Pancreas (tissue), 10 donors: ENCODE measurements around the gene C19orf53. TPM values are rescaled to one million over a fixed set of nuclear protein-coding genes. Genes with fewer than 3 reads are reported as not detected.

ENCODE experiments used
- ATAC-seq, 4 donors: fragments of 200-7000 bp; cut with Tn5 transposase; one replicate each; pipeline versions ENCODE4 v1.8.0 to v1.9.1; 2020; ENCODE audit warnings: mild to moderate bottlenecking in 4 of 4, moderate library complexity in 4 of 4
- DNase-seq, 6 donors: peaks; one replicate each; pipeline ENCODE4 v3.0.0-alpha.2; 2020
- FAIRE-seq: peaks from 2 replicates; lab custom pipeline; 2012; peaks lifted over from hg19 to GRCh38; lab: Jason Lieb, UNC
- H3K27ac ChIP-seq, 4 donors: fragments of 200-600 bp; sonication (generic); 1 replicate in 3 of 4; 2 replicates in 1 of 4; pipeline versions ENCODE4 v1.5.0 to v1.8.0; 2020
- H3K27me3 ChIP-seq, 4 donors: fragments of 200-600 bp; one replicate each; pipeline ENCODE4 v1.8.0; 2021
- H3K36me3 ChIP-seq, 3 donors: fragments of 200-600 bp; sonication (generic) in 1 of 3; one replicate each; pipeline versions ENCODE4 v1.5.0 to v1.8.0; 2020 to 2021
- H3K4me1 ChIP-seq, 3 donors: fragments of 200-600 bp; one replicate each; pipeline ENCODE4 v1.8.0; 2021
- H3K4me3 ChIP-seq, 4 donors: fragments of 200-600 bp; sonication (generic) in 2 of 4; one replicate each; pipeline versions ENCODE4 v1.5.0 to v1.8.0; 2020 to 2021
- H3K9me3 ChIP-seq, 4 donors: fragments of 200-600 bp; one replicate each; pipeline ENCODE4 v1.8.0; 2021
- CTCF ChIP-seq, 4 donors: fragments of 200-600 bp; sonication (generic) in 3 of 4; IDR thresholded peaks; one replicate each; pipeline versions ENCODE4 v1.5.0 to v1.8.0; 2021; ENCODE audit warnings: antibody characterized with exemption in 4 of 4
- WGBS, 2 donors: extraction: QIAGEN DNeasy Blood & Tissue Kit; methylation state at CpG; one replicate each; pipeline ENCODE4 v1.1.7; 2013; 5-methylcytosine and 5-hydroxymethylcytosine counted together
- intact Hi-C, 3 donors: fragments of 100-400 bp; cut with DNase I; formaldehyde crosslinking; loops; one replicate each; pipeline versions ENCODE4 v1.11.1 to v1.14.2; 2022
- polyA plus RNA-seq, 2 donors: library from polyadenylated mRNA; stranded (reverse); fragments of 200-250 nt; gene quantifications; one replicate each; pipeline ENCODE4 v1.2.3, GENCODE V29; 2013
- total RNA-seq, 6 donors: library from RNA; stranded (reverse); fragmentation: NEBNext Ultra II Directional in 4 of 6; extraction: Animal tissue kit (Norgen Biotek cat#: 25700) in 4 of 6; gene quantifications; one replicate each; pipeline versions ENCODE4 v1.2.1 to v1.2.4, GENCODE V29; 2021 to 2023
- donor health status: healthy with polysubstance abuse.
- donor health status: DM: no; HTN: no; CAD: no; lungs with moderate emphysema.
- donor health status: DM: no; HTN: no; CAD: no.
- donor health status: control.
- donor health status: control.
- donor health status: Bipolar disorder and iron deficiency.
- donor health status: DM: yes; HTN: yes; CAD: no.
- donor health status: DM: no; HTN: no; CAD: no.
- donor health status: DM: no; HTN: no; CAD: no.
- donor health status: DM: yes; HTN: yes; CAD: no.

Gene C19orf53
- total and polyA plus RNA-seq, 8 donors: 18.9 to 99.0 (median 32.1) TPM

GRCh38 chr19:13756210-13756609 is 18.0 kb upstream of the C19orf53 start:
- no peak for FAIRE-seq
- Histone ChIP-seq H3K9me3 (no peaks in the 10 kb centered on the region), H3K27ac (no peak overlapping the region), H3K36me3 (peaks cover 0 to 48% (median 16%) of the 10 kb centered on the region in 3 donors), H3K27me3 (no peaks in the 10 kb centered on the region), H3K4me1 (no peaks in the 10 kb centered on the region), H3K4me3 (no peak overlapping the region)
- no peak for DNase-seq
- intact Hi-C loops: no loop called here
- TF ChIP-seq CTCF (IDR thresholded peaks at IDR 0.05): no peak
- ATAC-seq: no peak
- 98% methylated on average over 9 of the region's 9 CpGs for WGBS, 2 donors

- no peak for TF ChIP-seq CTCF (IDR thresholded peaks at IDR 0.05)
- FAIRE-seq: no peak
- Histone ChIP-seq H3K4me3 (no peak overlapping the region), H3K27ac (no peak overlapping the region), H3K9me3 (no peaks in the 10 kb centered on the region), H3K27me3 (no peaks in the 10 kb centered on the region), H3K36me3 (peaks cover 0 to 56% (median 13%) of the 10 kb centered on the region in 3 donors), H3K4me1 (no peaks in the 10 kb centered on the region)
- no peak for DNase-seq
- 89 to 92% methylated on average over 15 of the region's 15 CpGs for WGBS, 2 donors
- ATAC-seq: no peak
- intact Hi-C loops: no loop called here
These were observed 16.2 kb upstream of the C19orf53 start for GRCh38 chr19:13757805-13758772.

- H3K27me3 ChIP-seq: no peaks in the 10 kb centered on the region
- H3K9me3 ChIP-seq: no peaks in the 10 kb centered on the region
- intact Hi-C loops: no loop called here
- H3K36me3 ChIP-seq: peaks cover 0 to 57% (median 11%) of the 10 kb centered on the region in 3 donors
- no peak for TF ChIP-seq CTCF (IDR thresholded peaks at IDR 0.05)
- DNase-seq (no peak), FAIRE-seq (no peak), ATAC-seq (no peak)
- H3K4me3 ChIP-seq: no peak overlapping the region
- no peaks in the 10 kb centered on the region for H3K4me1 ChIP-seq
- no peak overlapping the region for H3K27ac ChIP-seq
- WGBS, 2 donors: 97 to 98% methylated on average over 23 to 24 of the region's 24 CpGs
These were observed 15.5 kb upstream of the C19orf53 start for GRCh38 chr19:13758795-13759194.

GRCh38 chr19:13761423-13761822 is 12.8 kb upstream of the C19orf53 start:
- H3K4me1 ChIP-seq: peaks cover 0 to 5% (median 0%) of the 10 kb centered on the region in 3 donors
- H3K27ac ChIP-seq: no peak overlapping the region
- intact Hi-C loops: no loop called here
- no peaks in the 10 kb centered on the region for H3K9me3 ChIP-seq
- FAIRE-seq (no peak), ATAC-seq (no peak), DNase-seq (no peak)
- H3K4me3 ChIP-seq: no peak overlapping the region
- 82 to 97% methylated on average over 8 of the region's 8 CpGs for WGBS, 2 donors
- no peak for TF ChIP-seq CTCF (IDR thresholded peaks at IDR 0.05)
- H3K36me3 ChIP-seq: peaks cover 0 to 33% (median 0%) of the 10 kb centered on the region in 3 donors
- H3K27me3 ChIP-seq: no peaks in the 10 kb centered on the region
